Measurements from ENCODE around the gene CENPN. TPM values are rescaled to one million over a fixed set of nuclear protein-coding genes. Genes with fewer than 3 reads are reported as not detected.

CENPN gene
- polyA plus RNA-seq, 2 of the 4 experiments (the other 2 are of a cell fraction): 82.6 to 101 TPM

- ChIA-PET POLR2A (no interaction called here), CTCF (interaction anchor here (1.8 to 2.9 kb wide), 2 partner anchors 16 to 18 kb away, joined by 7 to 9 read pairs; no protein-coding TSS in a partner anchor)
- TF ChIP-seq MAFK (IDR thresholded peaks at IDR 0.05; ENCODE audit: partially characterized antibody) (no peak), HEYL (CRISPR knock-in tag; IDR thresholded peaks at IDR 0.05) (no peak), ESRRA (IDR thresholded peaks at IDR 0.05; ENCODE audit: borderline replicate concordance, low read length) (no peak), HOXB5 (CRISPR knock-in tag; IDR thresholded peaks at IDR 0.05) (no peak), HOXB13 (CRISPR knock-in tag; IDR thresholded peaks at IDR 0.05; ENCODE audit: low read depth) (no peak), E2F6 (IDR thresholded peaks at IDR 0.05; ENCODE audit: borderline replicate concordance, low read depth) (no peak), BCL3 (IDR thresholded peaks at IDR 0.05) (no peak), PBX3 (IDR thresholded peaks at IDR 0.05) (no peak), KDM5A (IDR thresholded peaks at IDR 0.05) (no peak), MAZ (IDR thresholded peaks at IDR 0.05; ENCODE audit: borderline replicate concordance, low read depth, low read length) (no peak), RFX5 (IDR thresholded peaks at IDR 0.05) (no peak), NPAS2 (CRISPR knock-in tag; IDR thresholded peaks at IDR 0.05; ENCODE audit: borderline replicate concordance) (no peak), JUN (IDR thresholded peaks at IDR 0.05) (no peak), CBX2 (IDR thresholded peaks at IDR 0.05; ENCODE audit: borderline replicate concordance, low read depth) (no peak), FOXS1 (CRISPR knock-in tag; IDR thresholded peaks at IDR 0.05) (no peak), EHF (CRISPR knock-in tag; IDR thresholded peaks at IDR 0.05) (no peak), CHD4 (IDR thresholded peaks at IDR 0.05; ENCODE audit: borderline replicate concordance) (no peak)
- TF ChIP-seq, protein P1, sequence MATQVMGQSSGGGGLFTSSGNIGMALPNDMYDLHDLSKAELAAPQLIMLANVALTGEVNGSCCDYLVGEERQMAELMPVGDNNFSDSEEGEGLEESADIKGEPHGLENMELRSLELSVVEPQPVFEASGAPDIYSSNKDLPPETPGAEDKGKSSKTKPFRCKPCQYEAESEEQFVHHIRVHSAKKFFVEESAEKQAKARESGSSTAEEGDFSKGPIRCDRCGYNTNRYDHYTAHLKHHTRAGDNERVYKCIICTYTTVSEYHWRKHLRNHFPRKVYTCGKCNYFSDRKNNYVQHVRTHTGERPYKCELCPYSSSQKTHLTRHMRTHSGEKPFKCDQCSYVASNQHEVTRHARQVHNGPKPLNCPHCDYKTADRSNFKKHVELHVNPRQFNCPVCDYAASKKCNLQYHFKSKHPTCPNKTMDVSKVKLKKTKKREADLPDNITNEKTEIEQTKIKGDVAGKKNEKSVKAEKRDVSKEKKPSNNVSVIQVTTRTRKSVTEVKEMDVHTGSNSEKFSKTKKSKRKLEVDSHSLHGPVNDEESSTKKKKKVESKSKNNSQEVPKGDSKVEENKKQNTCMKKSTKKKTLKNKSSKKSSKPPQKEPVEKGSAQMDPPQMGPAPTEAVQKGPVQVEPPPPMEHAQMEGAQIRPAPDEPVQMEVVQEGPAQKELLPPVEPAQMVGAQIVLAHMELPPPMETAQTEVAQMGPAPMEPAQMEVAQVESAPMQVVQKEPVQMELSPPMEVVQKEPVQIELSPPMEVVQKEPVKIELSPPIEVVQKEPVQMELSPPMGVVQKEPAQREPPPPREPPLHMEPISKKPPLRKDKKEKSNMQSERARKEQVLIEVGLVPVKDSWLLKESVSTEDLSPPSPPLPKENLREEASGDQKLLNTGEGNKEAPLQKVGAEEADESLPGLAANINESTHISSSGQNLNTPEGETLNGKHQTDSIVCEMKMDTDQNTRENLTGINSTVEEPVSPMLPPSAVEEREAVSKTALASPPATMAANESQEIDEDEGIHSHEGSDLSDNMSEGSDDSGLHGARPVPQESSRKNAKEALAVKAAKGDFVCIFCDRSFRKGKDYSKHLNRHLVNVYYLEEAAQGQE (IDR thresholded peaks at IDR 0.05): no peak
- TF ChIP-seq, protein P2, sequence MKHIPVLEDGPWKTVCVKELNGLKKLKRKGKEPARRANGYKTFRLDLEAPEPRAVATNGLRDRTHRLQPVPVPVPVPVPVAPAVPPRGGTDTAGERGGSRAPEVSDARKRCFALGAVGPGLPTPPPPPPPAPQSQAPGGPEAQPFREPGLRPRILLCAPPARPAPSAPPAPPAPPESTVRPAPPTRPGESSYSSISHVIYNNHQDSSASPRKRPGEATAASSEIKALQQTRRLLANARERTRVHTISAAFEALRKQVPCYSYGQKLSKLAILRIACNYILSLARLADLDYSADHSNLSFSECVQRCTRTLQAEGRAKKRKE (CRISPR knock-in tag; IDR thresholded peaks at IDR 0.05; ENCODE audit: low read depth): no peak
- FAIRE-seq (no peak), ATAC-seq (no peak), DNase-seq (ENCODE audit: low read depth in 1 of 2, low spot score in 1 of 2) (no peak)
- H3K4me2 ChIP-seq: no peak overlapping the region
- H3K27ac ChIP-seq: no peak overlapping the region
- no peak overlapping the region for H3K4me3 ChIP-seq
- H3K9me3 ChIP-seq: peaks cover 23% of the 10 kb centered on the region; the same call in 1 of the 3 replicates
- no peaks in the 10 kb centered on the region for H3K4me1 ChIP-seq
Measured at GRCh38 chr16:80958284-80958683, 48.7 kb upstream of the CENPN start.

DNA sequence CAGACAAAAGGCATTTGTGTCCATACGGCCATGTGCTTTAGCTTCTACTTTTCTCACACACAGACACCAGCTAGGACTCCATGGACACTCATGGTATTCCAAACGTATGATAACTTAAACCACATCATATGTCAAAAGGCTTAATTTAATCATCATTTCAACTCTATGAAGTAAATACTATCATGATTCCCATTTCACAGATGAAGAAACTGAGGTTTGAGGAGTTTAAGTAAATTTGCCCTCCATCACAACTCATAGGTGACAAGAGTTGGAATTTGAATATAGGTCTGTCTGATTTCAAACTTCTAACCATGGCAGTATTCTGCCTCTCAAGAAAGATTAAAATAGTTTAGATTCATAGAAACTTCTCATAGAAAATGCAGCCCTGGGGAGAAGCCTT is 44.1 kb upstream of the CENPN start:
- POLR2A ChIA-PET: no interaction called here
- FAIRE-seq (no peak), ATAC-seq (no peak), DNase-seq (ENCODE audit: low read depth in 1 of 2, low spot score in 1 of 2) (no peak)
- Histone ChIP-seq H3K9me3 (peaks cover 19% of the 10 kb centered on the region; the same call in 1 of the 3 replicates), H3K4me1 (no peaks in the 10 kb centered on the region), H3K4me2 (no peak overlapping the region), H3K27ac (no peak overlapping the region), H3K4me3 (no peak overlapping the region)
- CTCF ChIA-PET: no interaction called here
- WGBS (ENCODE audit: missing lambda C conversion rate): 68% methylated on average over 2 of the region's 2 CpGs
- TF ChIP-seq RNF2 (IDR thresholded peaks at IDR 0.05; ENCODE audit: borderline replicate concordance, low read depth): no peak
- no peak for TF ChIP-seq JUN (IDR thresholded peaks at IDR 0.05)
- TF ChIP-seq RFX5 (IDR thresholded peaks at IDR 0.05): no peak
- no peak for TF ChIP-seq KDM5A (IDR thresholded peaks at IDR 0.05)
- no peak for TF ChIP-seq HOXA7 (CRISPR knock-in tag; IDR thresholded peaks at IDR 0.05)
- TF ChIP-seq SMC3 (IDR thresholded peaks at IDR 0.05): no peak
- TF ChIP-seq NFE2L2 (conservative IDR thresholded peaks at IDR 0.05; ENCODE audit: low read length): no peak
- no peak for TF ChIP-seq BCL3 (IDR thresholded peaks at IDR 0.05)
- TF ChIP-seq PBX3 (IDR thresholded peaks at IDR 0.05): no peak
- no peak for TF ChIP-seq TP53 (CRISPR knock-in tag; IDR thresholded peaks at IDR 0.05)
- no peak for TF ChIP-seq EHMT2 (IDR thresholded peaks at IDR 0.05; ENCODE audit: low read depth)
- TF ChIP-seq, protein P3, sequence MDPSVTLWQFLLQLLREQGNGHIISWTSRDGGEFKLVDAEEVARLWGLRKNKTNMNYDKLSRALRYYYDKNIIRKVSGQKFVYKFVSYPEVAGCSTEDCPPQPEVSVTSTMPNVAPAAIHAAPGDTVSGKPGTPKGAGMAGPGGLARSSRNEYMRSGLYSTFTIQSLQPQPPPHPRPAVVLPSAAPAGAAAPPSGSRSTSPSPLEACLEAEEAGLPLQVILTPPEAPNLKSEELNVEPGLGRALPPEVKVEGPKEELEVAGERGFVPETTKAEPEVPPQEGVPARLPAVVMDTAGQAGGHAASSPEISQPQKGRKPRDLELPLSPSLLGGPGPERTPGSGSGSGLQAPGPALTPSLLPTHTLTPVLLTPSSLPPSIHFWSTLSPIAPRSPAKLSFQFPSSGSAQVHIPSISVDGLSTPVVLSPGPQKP (IDR thresholded peaks at IDR 0.05; ENCODE audit: low read depth, low read length): no peak
- TF ChIP-seq NPAS2 (CRISPR knock-in tag; IDR thresholded peaks at IDR 0.05; ENCODE audit: borderline replicate concordance): no peak

Data from A549 (cell line).